Heart right ventricle (tissue), 16 donors: ENCODE results near the gene CALCA. TPM values are rescaled to one million over a fixed set of nuclear protein-coding genes. Genes with fewer than 3 reads are reported as not detected.
A peak's percentile ranks its signal among the peaks of the same experiment; 100 is the strongest.

Experiments
- ATAC-seq, 8 donors: fragments of 200-7000 bp; cut with Tn5 transposase; one replicate each; pipeline ENCODE4 v1.9.1; 2020; ENCODE audit warnings: mild to moderate bottlenecking in 8 of 8, moderate library complexity in 8 of 8, moderate number of reproducible peaks in 1 of 8
- DNase-seq, 2 donors: peaks; one replicate each; pipeline ENCODE4 v3.0.0-alpha.2; 2020
- H3K27ac ChIP-seq, 10 donors: fragments of 200-600 bp; sonication (generic) in 2 of 10; one replicate each; pipeline versions ENCODE4 v1.5.0 to v1.8.0; 2020 to 2022; ENCODE audit warnings: mild to moderate bottlenecking in 3 of 10
- H3K27me3 ChIP-seq, 7 donors: fragments of 200-600 bp; one replicate each; pipeline ENCODE4 v1.8.0; 2021 to 2022; ENCODE audit warnings: mild to moderate bottlenecking in 2 of 7
- H3K36me3 ChIP-seq, 9 donors: fragments of 200-600 bp; sonication (generic) in 1 of 9; one replicate each; pipeline versions ENCODE4 v1.5.0 to v1.8.0; 2020 to 2022; ENCODE audit warnings: mild to moderate bottlenecking in 2 of 9
- H3K4me1 ChIP-seq, 9 donors: fragments of 200-600 bp; sonication (generic) in 1 of 9; one replicate each; pipeline versions ENCODE4 v1.5.0 to v1.8.0; 2020 to 2022; ENCODE audit warnings: mild to moderate bottlenecking in 4 of 9
- H3K4me3 ChIP-seq, 10 donors: fragments of 200-600 bp; sonication (generic) in 2 of 10; one replicate each; pipeline versions ENCODE4 v1.5.0 to v1.8.0; 2020 to 2022; ENCODE audit warnings: mild to moderate bottlenecking in 7 of 10, moderate library complexity in 2 of 10
- H3K9me3 ChIP-seq, 11 donors: fragments of 200-600 bp in 10 of 11; sonication (generic) in 2 of 11; one replicate each; pipeline versions ENCODE4 v1.5.0 to v1.8.0; 2013 to 2022; ENCODE audit warnings: mild to moderate bottlenecking in 2 of 11, control low read depth in 1 of 11, moderate library complexity in 1 of 11
- CTCF ChIP-seq, 9 donors: fragments of 200-600 bp; sonication (generic) in 2 of 9; IDR thresholded peaks; one replicate each; pipeline versions ENCODE4 v1.5.0 to v1.8.0; 2021 to 2022; ENCODE audit warnings: antibody characterized with exemption in 9 of 9, mild to moderate bottlenecking in 5 of 9, moderate library complexity in 1 of 9
- WGBS, 2 donors: extraction: QIAGEN DNeasy Blood & Tissue Kit; methylation state at CpG; one replicate each; pipeline ENCODE4 v1.1.7; 2013; ENCODE audit warnings: inconsistent platforms in 1 of 2; 5-methylcytosine and 5-hydroxymethylcytosine counted together
- intact Hi-C, 10 donors: fragments of 100-400 bp; cut with DNase I; formaldehyde crosslinking; loops; one replicate each; pipeline versions ENCODE4 v1.11.1 to v1.14.2; 2022
- polyA plus RNA-seq, 2 donors: library from polyadenylated mRNA; stranded (reverse); fragments of 200-250 nt; gene quantifications; one replicate each; pipeline ENCODE4 v1.2.3, GENCODE V29; 2013
- total RNA-seq, 10 donors: library from RNA; stranded (reverse); fragmentation: NEBNext Ultra II Directional in 3 of 10; extraction: Animal tissue kit (Norgen Biotek cat#: 25700) in 3 of 10; gene quantifications; one replicate each; pipeline versions ENCODE4 v1.2.1 to v1.2.4, GENCODE V29; 2021 to 2023
- donor health status: Arrhythmogenic right ventricular cardiomyopathy.
- donor health status: ischemic (EF 13 %, LVEDD 7.1; RV severe dilation, severe dysfunction).
- donor health status: healthy with polysubstance abuse.
- donor health status: DM: no; HTN: yes; CAD: no.
- donor health status: DM: no; HTN: no; CAD: no.
- donor health status: ischemic (EF 25% LVEDD 6.9; RV normal size, moderate dysfunction).
- donor health status: ischemic (EF 25% LVEDD 5.7; RV mildly dilated, moderate dysfunction).
- donor health status: healthy.
- donor health status: DM: yes; HTN: yes; CAD: no.
- donor health status: Ischemic cardiomyopathy.
- donor health status: ischemic (EF 35%, LVEDD 5.7; RV mildly dilated, moderate dysfunction).
- donor health status: nonischemic (EF 11% LVEDD 7.7; RV severe dilation, severe dysfunction).
- donor health status: DM: yes; HTN: yes; CAD: no.
- donor health status: PGD.
- donor health status: ischemic (EF 29% LVEDD 5.4; RV normal size, mild dysfunction).
- donor health status: nonischemic (EF 23%, LVEDD 6.1; RV moderate dilation, normal function).

CALCA gene
- total and polyA plus RNA-seq, 12 donors: 0.34 to 9.9 (median 0.85) TPM; not detected in 7

GRCh38 chr11:14977101-14977880, 5.1 kb upstream of the CALCA start:
- Histone ChIP-seq H3K4me1 (peaks cover 2 to 37% (median 20%) of the 10 kb centered on the region in 9 donors), H3K4me3 (no peak overlapping the region), H3K27me3 (peaks cover 18 to 69% (median 60%) of the 10 kb centered on the region in 7 donors), H3K27ac (no peak overlapping the region), H3K9me3 (no peaks in the 10 kb centered on the region), H3K36me3 (no peaks in the 10 kb centered on the region)
- TF ChIP-seq CTCF (IDR thresholded peaks at IDR 0.05): no peak
- DNase-seq (no peak), ATAC-seq (no peak)
- intact Hi-C loops: loop anchor here in 4 of 10 donors (10.0 kb wide), 1 partner anchor 98 kb away; the partner anchor contains the start of gene CALCB (in 4 of the 4)
- WGBS, 2 donors: 87 to 93% methylated on average over 1 of the region's 1 CpG

GRCh38 chr11:14975252-14975587, 3.1 kb upstream of the CALCA start:
- H3K27ac ChIP-seq: no peak overlapping the region
- peak overlapping the region in 5 of 10 donors; percentile 5 to 42 (median 38) for H3K4me3 ChIP-seq
- no peak for TF ChIP-seq CTCF (IDR thresholded peaks at IDR 0.05)
- no peaks in the 10 kb centered on the region for H3K9me3 ChIP-seq
- no peak for ATAC-seq
- H3K4me1 ChIP-seq: peaks cover 2 to 39% (median 26%) of the 10 kb centered on the region in 9 donors
- peaks cover 27 to 90% (median 81%) of the 10 kb centered on the region in 7 donors for H3K27me3 ChIP-seq
- no peaks in the 10 kb centered on the region for H3K36me3 ChIP-seq
- 2 to 4% methylated on average over 12 of the region's 12 CpGs for WGBS, 2 donors
- intact Hi-C loops: loop anchor here in 4 of 10 donors (10.0 kb wide), 1 partner anchor 100 kb away; the partner anchor contains the start of gene CALCB (in 4 of the 4)
- no peak for DNase-seq

GRCh38 chr11:14974515-14975251, 2.5 kb upstream of the CALCA start:
- H3K27me3 ChIP-seq: peaks cover 27 to 95% (median 86%) of the 10 kb centered on the region in 7 donors
- H3K9me3 ChIP-seq: no peaks in the 10 kb centered on the region
- 3 to 4% methylated on average over 27 of the region's 27 CpGs for WGBS, 2 donors
- peak in 8 of 9 donors; percentile 9 to 64 (median 58) for TF ChIP-seq CTCF (IDR thresholded peaks at IDR 0.05)
- H3K27ac ChIP-seq: no peak overlapping the region
- intact Hi-C loops: loop anchor here in 6 of 10 donors (5.0 to 10.0 kb wide), 2 partner anchors 98 to 100 kb away; partner anchors contain the start of gene CALCB (in 6 of the 6)
- no peaks in the 10 kb centered on the region for H3K36me3 ChIP-seq
- H3K4me1 ChIP-seq: peaks cover 2 to 39% (median 26%) of the 10 kb centered on the region in 9 donors
- H3K4me3 ChIP-seq: peak overlapping the region in 9 of 10 donors; percentile 9 to 42 (median 35)
- peak in 7 of 8 donors; percentile 39 to 86 (median 67) for ATAC-seq
- peak in 1 of 2 donors; percentile 26 for DNase-seq
